HG03103 (cell line): ENCODE measurements around the gene ACTL7B.
"Not testable (repeated sequence)": the region's sequence is repeated elsewhere in the genome, so short reads cannot be mapped to it uniquely, and the experiment has no call there.

Experiments
- ATAC-seq: cut with Tn5 transposase; IDR thresholded peaks from one replicate; pipeline ENCODE4 v1.9.1; 2021; ENCODE audit warnings: low read depth; ENCODE audit not compliant: unreplicated experiment

ACTL7B gene

GRCh38 chr9:108845507-108845906 lies 10.3 kb downstream of the ACTL7B start:
- no peak for ATAC-seq

- no peak for ATAC-seq
These were observed 10.9 kb downstream of the ACTL7B start for GRCh38 chr9:108844856-108845255.

DNA sequence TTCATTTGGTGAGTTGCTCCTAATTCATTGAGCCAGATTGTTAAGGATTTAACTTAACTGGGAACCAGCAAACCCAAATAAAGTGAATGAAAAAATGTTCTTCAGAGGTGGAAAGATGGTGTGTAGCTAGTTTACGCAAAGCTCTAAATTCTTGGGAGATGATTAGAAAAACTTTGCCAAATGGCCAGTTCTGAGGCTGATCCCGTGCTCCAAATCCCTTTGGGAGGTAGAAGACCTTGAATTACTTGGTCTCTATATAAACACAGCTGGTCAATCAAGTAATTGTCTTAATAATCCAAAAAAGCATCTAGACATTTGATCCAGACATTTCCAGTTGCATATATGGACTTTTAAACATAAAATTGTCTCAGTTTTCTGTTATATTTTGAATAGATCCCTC lies 11.4 kb downstream of the ACTL7B start:
- no peak for ATAC-seq

DNA sequence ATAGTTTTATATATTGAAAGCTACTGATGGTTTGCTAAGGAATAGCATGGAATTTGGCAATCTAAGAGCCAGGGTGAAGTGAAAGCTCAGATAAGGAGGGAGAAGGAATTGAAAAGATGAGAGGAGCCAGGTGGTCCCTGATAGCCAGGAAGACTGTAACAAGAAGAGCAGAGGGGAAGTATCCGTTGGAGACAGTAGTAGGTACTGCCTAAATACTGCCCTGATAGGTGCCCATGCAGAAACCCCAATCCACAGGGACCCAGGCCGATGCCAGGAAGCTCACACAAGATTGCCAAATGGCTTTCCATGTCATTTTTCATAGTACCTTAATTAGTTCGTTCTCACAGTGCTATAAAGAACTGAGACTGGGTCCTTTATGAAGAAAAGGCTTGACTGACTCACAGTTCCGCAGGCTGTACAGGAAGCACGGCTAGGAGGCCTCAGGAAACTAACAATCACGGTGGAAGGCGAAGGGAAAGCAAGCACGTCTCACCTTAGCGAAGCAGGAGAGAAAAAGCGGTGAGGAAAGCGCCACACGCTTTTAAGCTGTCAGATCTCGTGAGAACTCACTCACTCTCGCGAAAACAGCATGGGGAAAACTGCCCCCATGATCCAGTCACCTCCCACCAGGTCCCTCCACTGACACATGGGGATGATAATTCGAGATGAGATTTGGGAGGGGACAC lies 13.0 kb downstream of the ACTL7B start:
- ATAC-seq: no peak

DNA sequence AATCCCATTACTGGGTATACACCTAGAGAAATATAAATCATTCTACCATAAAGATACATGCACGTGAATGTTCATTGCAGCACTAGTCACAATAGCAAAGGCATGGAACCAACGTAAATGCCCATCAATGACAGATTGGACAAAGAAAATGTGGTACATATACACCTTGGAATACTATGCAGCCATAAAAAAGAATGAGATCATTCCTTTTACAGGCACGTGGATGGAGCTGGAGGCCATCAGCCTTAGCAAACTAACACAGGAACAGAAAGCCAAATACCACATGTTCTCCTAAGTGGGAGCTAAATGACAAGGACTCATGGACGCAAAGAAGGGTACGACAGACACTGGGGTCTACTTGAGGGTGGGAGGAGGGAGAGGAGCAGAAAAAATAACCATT lies 16.2 kb downstream of the ACTL7B start:
- not testable (repeated sequence) for ATAC-seq

GRCh38 chr9:108838017-108838416 lies 17.8 kb downstream of the ACTL7B start:
- ATAC-seq: no peak

DNA sequence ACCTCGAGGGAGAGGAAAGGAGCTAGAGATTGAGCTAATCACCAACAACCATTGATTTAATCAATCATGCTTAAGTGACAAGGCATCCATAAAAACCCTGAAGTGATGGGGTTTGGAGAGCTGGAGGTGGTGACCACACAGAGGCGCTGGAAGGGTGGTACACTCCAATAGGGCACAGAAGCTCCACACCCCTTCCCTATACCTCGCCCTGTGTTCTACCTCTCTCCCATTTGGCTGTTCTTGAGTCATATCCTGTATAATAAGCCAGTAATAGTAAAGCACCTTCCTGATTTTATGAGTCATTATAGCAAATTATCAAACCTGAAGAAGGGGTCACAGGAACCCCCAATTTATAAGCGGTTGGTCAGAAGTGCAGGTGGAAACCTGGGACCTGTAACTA lies 18.3 kb downstream of the ACTL7B start:
- ATAC-seq: no peak

- ATAC-seq: no peak
These were observed 19.0 kb downstream of the ACTL7B start for GRCh38 chr9:108836781-108837180.

DNA sequence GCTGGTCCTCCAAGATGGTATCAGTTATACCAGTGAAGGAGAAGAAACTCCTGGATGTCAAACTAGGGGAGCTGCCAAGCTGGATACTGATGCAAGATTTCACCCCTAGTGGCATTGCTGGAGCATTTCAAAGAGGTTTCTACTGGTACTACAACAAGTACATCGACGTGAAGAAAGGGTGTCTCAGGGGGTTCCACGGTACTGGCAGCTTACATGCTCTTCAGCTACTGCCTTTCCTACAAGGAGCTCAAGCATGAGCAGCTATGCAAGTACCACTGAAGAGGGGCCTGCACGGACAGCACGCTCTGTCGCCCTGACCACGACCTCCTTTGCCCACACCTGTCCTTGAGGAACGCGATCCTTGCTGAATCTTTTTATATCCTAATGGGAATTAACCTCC lies 19.5 kb downstream of the ACTL7B start:
- ATAC-seq: no peak

DNA sequence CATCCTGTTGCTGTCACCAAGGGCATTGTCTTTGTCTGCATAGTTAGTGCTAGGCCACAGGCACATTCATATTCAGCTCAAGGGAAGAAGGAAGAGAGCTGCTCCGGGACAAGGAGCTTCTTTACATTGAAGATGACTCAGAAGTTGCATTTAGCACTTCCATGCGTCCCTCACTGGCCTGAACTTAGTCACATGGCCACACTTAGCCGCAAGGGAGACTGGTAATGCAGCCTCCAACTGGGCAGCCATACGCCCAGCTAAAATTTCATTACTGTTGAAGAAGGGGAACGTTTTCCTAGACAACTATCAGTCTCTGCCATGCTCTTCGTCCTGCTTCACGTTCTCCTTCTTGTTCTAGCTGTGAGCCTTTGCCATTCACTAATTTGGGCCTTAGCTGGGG lies 20.0 kb downstream of the ACTL7B start:
- ATAC-seq: no peak

GRCh38 chr9:108834959-108835665 lies 20.7 kb downstream of the ACTL7B start:
- no peak for ATAC-seq

GRCh38 chr9:108832179-108832500 lies 23.6 kb downstream of the ACTL7B start:
- ATAC-seq: no peak

DNA sequence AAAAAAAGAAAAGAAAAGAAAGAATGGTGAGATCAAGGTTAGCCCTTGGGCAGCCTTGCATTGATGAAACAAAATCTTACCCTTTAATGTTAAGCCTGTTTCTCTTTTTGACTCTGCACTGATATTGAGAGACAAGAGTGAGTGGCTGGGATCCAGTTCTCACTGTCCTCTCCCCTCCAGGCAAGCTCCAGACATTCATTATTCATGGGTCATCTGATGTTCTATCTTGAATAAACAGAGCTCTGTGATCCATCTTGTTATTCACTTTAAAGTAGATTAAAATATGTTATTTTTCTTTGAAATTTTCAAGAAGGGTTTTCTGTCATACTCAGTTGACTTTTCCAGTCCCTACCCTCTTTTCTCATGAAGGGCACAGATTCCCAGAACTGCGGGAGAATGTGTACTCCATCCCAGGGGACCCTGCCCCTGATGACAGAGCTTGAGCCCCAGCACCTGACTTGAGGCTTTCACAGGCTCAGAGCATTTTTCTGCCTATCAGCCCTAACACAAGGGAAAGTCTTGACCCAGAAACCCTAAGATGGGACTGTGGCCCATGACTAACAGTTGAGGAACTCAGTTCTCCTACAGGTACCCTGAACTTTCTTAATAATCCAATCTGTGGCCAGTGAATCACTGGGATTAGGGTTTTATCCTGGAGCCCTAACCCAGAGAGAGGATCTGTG lies 24.1 kb downstream of the ACTL7B start:
- no peak for ATAC-seq

GRCh38 chr9:108830272-108830671 lies 25.5 kb downstream of the ACTL7B start:
- no peak for ATAC-seq

DNA sequence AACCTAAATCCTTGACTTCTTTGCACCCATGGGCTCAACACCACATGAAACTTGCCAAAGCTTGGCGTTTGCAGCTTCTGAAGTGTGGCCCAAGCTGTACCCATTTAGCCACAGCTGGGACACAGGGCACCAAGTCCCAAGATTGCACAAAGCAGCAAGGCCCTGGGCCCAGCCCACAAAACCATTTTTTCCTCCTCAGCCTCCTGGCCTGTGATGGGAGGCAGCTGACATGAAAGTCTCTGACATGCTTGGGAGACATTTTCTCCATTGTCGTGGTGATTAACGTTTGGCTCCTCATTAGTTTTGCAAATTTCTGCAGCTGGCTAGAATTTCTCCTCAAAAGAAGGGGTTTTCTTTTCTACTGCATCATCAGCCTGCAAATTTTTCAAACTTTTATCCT lies 32.0 kb downstream of the ACTL7B start:
- ATAC-seq: no peak

GRCh38 chr9:108816037-108816436 lies 39.7 kb downstream of the ACTL7B start:
- ATAC-seq: no peak

DNA sequence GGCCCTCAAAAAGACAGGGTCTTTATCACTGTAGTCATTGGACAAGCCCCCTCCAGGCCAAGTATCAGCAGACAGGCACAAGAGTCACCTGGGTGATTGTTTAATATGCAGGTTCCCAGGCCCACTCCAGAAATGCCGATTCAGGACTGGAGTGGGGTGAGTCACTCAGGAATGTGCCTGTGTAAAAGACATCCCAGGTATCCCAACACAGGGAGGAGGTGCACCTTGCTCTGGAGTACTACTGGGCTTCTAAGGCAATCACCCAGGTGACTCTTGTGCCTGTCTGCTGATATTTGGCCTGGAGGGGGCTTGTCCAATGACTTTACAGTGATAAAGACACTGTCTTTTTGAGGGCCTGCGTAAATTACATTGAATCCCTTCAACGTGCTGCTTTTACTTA lies 40.6 kb downstream of the ACTL7B start:
- no peak for ATAC-seq

DNA sequence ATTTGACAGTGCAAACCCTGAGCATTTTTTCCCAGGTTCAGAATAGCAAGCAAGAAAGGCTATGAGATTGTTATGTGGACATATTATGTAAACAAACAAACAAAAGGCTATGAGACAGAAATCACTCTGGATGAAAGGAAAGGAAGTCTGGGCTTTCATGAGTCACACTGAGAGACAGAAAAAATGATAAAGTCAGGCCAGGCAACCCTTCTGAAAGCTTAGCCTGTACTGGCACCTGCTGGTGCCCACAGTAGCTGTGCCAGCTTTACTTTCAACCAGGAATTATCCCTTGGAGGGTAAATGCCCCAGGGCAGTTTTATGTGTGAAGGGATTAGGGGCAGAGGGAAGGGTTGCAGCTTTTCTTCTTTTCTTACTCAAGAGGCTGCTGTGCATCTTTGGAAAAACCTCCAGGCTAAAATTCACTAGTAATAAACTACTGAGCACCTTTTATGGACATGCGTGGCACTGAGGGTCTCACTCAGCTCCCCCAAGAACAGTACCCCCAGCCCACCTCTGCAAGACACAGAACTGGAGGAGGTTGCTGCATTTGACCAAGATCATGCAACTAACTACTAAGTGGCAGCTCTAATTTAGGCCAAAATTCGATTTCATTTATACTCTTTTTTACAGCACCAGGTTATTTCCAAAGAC lies 41.7 kb downstream of the ACTL7B start:
- no peak for ATAC-seq

DNA sequence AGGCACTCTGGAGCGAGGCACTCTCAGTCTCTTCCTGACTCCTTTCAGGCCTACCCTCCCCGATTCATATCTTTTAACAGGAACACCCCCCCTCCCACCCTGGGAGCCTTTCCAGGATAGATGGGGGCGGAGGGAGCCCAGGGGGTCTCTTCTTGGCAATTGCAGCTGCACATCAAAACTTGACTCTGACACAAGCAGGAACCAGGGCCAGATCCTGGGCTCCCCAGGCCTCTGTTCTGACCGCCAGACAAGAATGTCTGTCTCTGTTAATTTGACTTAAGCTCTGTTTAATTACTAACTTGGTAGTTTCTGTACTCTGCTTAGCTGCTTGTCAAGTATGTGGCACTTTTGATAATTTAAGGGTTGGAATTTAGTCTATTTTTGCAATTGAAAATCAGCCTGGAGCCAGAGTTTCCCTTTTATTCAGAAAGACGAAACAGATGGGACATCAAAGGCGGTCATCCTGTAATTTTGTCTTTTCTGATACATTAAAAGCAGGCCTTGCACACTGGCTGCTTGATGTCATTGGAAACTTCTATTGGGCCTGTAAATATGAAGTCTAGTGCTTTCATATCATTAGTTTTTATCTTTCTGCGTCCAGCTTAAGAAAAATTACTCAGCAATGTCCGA lies 43.3 kb downstream of the ACTL7B start:
- no peak for ATAC-seq

DNA sequence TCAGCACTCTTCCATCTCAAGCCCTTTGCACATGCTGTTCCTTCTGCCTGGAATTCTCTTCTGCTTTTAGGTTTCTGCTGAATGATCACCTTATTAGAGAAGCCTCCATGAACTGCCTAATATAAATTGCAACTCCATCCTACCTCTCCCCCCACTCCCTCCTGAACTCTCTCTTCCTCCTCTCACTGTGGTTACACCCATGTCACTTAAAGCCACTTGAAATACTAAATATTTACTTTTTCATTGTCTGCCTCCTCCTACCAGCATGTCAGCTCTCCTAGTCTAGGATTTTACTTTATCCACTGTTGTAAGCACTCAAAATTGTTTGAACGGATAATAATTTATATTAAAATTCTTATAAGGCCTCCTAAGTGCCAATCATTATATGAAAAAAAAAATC lies 43.8 kb downstream of the ACTL7B start:
- no peak for ATAC-seq

DNA sequence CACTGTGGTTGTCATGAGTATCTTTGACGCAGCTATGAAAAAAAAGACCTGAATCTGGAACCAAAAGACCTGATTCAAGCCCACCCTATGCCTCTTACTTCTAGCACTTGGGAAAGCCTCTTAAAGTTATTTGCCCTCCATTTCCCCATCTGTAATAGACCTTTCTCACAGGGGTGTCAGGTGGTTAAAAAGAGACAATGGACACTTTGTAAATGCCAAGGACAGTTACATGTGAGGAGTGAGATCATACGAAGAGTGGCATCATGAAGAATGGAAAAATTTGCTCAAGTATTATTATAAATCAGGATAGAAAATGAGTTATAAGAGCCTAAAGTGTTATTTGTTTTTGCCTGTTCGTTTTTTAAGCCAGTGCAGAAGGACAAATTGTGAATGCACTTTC lies 46.5 kb downstream of the ACTL7B start:
- no peak for ATAC-seq
